Activated effector memory CD4-positive, alpha-beta T cell treated with anti-CD3 and anti-CD28 coated beads, Interleukin-2, amount 50 U/mL, for 16 hours (primary cell): Measurements from ENCODE around the gene AGAP4.
"Not testable (repeated sequence)": the region's sequence is repeated elsewhere in the genome, so short reads cannot be mapped to it uniquely, and the experiment has no call there.

Source experiments
- DNase-seq: peaks from one replicate; pipeline ENCODE4 v3.0.0-alpha.2; 2020

Gene AGAP4

GRCh38 chr10:45789991-45790390 lies 57.3 kb downstream of the AGAP4 start:
- not testable (repeated sequence) for DNase-seq

- DNase-seq = not testable (repeated sequence)
These were observed 60.0 kb downstream of the AGAP4 start for GRCh38 chr10:45787212-45787741.

GRCh38 chr10:45786217-45786616 lies 61.1 kb downstream of the AGAP4 start:
- not testable (repeated sequence) for DNase-seq
